T-helper 1 cell (primary cell): ENCODE results near the gene PCDHA10.
"Not testable (repeated sequence)": the region's sequence is repeated elsewhere in the genome, so short reads cannot be mapped to it uniquely, and the experiment has no call there.

Experiments
- DNase-seq, 5 donors: peaks; one replicate each; pipeline ENCODE4 v3.0.0-alpha.2; 2012 to 2020

Gene PCDHA10

DNA sequence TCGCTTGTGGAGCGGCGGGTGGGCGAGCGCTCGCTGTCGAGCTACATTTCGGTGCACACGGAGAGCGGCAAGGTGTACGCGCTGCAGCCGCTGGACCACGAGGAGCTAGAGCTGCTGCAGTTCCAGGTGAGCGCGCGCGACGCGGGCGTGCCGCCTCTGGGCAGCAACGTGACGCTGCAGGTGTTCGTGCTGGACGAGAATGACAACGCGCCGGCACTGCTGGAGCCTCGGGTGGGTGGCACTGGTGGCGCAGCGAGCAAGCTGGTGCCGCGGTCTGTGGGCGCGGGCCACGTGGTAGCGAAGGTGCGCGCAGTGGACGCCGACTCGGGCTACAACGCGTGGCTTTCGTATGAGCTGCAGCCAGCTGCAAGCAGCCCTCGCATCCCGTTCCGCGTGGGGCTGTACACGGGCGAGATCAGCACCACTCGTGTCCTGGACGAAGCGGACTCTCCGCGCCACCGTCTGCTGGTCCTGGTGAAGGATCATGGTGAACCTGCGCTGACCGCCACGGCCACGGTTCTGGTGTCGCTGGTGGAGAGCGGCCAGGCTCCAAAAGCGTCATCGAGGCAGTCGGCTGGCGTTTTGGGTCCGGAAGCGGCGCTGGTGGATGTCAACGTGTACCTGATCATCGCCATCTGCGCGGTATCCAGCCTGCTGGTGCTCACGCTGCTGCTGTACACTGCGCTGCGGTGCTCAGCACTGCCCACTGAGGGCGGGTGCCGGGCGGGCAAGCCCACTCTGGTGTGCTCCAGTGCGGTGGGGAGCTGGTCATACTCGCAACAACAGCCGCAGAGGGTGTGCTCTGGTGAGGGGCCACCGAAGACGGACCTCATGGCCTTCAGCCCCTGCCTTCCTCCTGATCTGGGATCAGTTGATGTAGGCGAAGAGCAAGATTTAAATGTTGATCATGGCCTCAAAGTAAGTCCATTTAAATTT, 12.6 kb upstream of the PCDHA10 start:
- no peak for DNase-seq

DNA sequence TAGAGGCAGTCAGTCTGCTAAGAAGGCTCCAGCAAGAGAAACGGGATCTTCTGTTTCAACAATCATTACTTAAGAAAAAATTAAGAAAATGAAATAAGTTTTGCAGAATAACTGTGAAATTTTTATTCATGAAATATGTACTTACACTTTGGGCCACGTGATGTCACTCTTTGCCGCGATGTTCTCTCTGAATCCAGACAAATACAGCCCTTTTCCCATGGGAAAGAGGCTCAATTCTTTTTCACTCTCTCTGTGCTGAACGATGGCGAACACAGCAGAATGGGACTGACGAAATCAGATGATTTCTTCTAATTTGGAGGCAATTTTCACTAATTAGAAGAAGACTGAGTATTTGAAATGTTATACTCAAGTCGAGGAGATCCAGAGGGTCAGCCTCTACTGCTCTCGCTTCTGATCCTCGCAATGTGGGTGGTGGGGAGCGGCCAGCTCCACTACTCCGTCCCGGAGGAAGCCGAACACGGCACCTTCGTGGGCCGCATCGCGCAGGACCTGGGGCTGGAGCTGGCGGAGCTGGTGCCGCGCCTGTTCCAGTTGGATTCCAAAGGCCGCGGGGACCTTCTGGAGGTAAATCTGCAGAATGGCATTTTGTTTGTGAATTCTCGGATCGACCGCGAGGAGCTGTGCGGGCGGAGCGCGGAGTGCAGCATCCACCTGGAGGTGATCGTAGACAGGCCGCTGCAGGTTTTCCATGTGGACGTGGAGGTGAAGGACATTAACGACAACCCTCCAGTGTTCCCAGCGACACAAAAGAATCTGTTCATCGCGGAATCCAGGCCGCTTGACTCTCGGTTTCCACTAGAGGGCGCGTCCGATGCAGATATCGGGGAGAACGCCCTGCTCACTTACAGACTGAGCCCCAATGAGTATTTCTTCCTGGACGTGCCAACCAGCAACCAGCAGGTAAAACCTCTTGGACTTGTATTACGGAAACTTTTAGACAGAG, 7.3 kb upstream of the PCDHA10 start, which contains the start of gene PCDHA9:
Gene PCDHA9, plus strand, starts transcription at position 244 of the 964 bp plus-strand sequence. Its CDS starts 114 bp downstream, at position 358.
- not testable (repeated sequence) for DNase-seq

DNA sequence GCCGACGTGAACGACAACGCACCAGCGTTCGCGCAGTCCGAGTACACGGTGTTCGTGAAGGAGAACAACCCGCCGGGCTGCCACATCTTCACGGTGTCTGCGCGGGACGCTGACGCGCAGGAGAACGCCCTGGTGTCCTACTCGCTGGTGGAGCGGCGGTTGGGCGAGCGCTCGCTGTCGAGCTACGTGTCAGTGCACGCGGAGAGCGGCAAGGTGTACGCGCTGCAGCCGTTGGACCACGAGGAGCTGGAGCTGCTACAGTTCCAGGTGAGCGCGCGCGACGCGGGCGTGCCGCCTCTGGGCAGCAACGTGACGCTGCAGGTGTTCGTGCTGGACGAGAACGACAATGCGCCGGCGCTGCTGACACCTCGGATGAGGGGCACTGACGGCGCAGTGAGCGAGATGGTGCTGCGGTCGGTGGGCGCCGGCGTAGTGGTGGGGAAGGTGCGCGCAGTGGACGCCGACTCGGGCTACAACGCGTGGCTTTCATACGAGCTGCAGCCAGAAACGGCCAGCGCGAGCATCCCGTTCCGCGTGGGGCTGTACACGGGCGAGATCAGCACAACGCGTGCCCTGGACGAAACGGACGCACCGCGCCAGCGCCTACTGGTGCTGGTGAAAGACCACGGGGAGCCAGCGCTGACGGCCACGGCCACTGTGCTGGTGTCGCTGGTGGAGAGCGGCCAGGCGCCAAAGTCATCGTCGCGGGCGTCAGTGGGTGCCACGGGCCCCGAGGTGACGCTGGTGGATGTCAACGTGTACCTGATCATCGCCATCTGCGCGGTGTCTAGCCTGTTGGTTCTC, 5.7 kb upstream of the PCDHA10 start:
- not testable (repeated sequence) for DNase-seq

DNA sequence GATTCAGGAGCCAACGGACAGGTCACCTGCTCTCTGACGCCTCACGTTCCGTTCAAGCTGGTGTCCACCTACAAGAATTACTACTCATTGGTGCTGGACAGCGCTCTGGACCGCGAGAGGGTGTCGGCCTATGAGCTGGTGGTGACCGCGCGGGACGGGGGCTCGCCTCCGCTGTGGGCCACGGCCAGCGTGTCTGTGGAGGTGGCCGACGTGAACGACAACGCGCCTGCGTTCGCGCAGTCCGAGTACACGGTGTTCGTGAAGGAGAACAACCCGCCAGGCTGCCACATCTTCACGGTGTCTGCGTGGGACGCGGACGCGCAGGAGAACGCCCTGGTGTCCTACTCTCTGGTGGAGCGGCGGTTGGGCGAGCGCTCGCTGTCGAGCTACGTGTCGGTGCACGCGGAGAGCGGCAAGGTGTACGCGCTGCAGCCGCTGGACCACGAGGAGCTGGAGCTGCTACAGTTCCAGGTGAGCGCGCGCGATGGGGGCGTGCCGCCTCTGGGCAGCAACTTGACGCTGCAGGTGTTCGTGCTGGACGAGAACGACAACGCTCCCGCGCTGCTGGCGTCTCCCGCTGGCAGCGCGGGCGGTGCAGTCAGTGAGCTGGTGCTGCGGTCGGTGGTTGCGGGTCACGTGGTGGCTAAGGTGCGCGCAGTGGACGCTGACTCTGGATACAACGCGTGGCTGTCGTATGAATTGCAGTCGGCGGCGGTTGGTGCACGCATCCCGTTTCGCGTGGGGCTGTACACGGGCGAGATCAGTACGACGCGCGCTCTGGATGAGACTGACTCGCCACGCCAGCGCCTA, 1.7 kb downstream of the PCDHA10 start:
- no peak for DNase-seq

DNA sequence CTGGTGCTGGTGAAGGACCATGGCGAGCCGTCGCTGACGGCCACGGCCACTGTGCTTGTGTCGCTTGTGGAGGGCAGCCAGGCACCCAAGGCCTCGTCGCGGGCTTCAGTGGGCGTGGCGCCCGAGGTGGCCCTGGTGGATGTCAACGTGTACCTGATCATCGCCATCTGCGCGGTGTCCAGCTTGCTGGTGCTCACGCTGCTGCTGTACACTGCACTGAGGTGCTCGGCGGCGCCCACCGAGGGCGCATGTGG, 2.2 kb downstream of the PCDHA10 start:
- no peak for DNase-seq

DNA sequence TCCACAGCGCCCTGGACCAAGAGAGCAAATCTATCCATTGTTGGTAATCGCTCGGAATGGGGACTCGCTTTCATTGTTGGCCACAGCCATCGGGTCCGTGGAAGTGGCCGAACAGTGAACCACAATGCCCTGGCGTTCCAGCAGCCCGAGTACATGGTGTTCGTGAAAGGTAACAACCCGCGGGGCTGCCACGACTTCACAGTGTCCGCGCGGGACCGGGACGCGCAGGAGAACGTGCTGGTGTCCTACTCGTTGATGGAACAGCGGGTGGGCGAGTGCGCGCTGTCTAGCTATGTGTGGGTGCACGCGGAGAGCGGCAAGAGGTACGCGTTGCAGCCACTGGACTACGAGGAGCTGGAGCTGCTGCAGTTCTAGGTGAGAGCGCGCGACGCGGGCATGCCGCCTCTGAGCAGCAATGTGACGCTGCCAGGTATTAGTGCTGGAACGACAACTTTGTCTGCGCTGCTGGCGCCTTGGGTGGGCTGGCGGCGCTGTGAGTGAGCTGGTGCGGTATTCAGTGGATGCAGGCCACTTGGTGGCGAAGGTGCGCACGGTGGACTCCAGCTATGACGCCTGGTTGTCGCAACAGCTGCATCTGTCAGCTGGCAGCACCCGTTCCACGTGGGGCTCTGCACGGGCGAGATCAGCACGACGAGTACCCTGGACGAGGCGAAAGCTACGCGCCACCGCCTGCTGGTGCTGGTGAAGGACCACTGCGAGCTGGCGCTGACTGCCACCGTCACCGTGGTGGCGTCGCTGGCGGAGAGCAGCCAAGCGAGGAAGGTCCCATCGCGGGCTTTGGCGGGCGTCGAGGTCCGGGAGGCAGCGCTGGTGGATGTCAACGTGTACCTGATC, 7.0 kb downstream of the PCDHA10 start:
- DNase-seq, result no peak

DNA sequence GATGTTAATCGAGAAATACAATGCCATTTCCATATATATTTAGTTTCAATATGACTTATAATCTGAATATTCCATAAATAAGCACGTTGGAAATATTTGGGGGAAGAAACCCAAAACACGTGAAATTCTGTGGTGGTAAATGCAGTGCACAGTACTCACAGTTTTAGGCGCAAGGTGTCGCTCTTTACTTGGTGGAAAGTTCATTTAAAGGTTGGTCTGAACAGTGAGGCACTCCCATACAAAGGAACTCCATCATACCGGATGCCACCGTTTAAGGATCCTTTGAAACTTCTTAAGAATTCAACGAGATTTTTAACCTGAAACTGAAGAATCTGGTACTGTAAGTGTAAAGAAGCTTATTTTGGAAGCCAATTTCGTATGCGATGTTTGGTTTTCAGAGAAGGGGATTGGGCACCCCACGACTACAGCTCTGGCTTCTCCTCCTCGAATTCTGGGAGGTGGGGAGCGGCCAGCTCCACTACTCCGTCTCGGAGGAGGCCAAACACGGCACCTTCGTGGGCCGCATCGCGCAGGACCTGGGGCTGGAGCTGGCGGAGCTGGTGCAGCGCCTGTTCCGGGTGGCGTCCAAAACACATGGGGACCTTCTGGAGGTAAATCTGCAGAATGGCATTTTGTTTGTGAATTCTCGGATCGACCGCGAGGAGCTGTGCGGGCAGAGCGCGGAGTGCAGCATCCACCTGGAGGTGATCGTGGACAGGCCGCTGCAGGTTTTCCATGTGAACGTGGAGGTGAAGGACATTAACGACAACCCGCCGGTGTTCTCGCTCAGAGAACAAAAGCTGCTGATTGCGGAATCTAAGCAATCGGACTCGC, 13.2 kb downstream of the PCDHA10 start, which contains the start of gene PCDHA11:
Gene PCDHA11, plus strand, starts transcription at position 237 of the 834 bp plus-strand sequence. Its CDS starts 147 bp downstream, at position 384.
- DNase-seq, result no peak

DNA sequence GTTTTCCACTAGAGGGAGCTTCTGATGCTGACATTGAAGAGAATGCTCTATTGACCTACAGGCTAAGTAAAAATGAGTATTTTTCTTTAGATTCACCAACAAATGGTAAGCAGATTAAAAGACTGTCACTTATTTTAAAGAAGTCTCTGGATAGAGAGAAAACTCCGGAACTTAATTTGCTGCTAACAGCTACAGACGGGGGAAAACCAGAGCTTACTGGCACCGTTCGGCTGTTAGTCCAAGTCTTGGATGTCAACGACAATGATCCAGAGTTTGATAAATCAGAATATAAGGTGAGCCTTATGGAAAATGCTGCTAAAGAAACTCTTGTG, 13.8 kb downstream of the PCDHA10 start:
- no peak for DNase-seq

DNA sequence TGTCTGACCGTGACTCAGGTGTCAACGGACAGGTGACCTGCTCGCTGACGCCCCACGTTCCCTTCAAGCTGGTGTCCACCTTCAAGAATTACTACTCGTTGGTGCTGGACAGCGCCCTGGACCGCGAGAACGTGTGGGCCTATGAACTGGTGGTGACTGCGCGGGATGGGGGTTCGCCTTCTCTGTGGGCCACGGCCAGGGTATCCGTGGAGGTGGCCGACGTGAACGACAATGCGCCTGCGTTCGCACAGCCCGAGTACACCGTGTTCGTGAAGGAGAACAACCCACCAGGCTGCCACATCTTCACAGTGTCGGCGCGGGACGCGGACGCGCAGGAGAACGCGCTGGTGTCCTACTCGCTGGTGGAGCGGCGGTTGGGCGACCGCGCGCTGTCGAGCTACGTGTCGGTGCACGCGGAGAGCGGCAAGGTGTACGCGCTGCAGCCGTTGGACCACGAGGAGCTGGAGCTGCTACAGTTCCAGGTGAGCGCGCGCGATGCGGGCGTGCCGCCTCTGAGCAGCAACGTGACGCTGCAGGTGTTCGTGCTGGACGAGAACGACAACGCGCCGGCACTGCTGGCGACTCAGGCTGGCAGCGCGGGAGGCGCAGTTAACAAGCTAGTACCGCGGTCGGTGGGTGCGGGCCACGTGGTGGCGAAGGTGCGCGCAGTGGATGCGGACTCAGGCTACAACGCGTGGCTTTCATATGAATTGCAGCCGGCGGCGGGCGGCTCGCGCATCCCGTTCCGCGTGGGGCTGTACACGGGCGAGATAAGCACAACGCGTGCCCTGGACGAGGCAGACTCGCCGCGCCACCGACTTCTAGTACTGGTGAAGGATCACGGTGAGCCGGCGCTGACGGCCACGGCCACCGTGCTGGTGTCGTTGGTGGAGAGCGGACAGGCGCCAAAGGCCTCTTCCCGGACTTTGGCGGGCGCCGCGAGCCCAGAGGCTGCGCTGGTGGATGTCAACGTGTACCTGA, 14.8 kb downstream of the PCDHA10 start:
- DNase-seq, result no peak

DNA sequence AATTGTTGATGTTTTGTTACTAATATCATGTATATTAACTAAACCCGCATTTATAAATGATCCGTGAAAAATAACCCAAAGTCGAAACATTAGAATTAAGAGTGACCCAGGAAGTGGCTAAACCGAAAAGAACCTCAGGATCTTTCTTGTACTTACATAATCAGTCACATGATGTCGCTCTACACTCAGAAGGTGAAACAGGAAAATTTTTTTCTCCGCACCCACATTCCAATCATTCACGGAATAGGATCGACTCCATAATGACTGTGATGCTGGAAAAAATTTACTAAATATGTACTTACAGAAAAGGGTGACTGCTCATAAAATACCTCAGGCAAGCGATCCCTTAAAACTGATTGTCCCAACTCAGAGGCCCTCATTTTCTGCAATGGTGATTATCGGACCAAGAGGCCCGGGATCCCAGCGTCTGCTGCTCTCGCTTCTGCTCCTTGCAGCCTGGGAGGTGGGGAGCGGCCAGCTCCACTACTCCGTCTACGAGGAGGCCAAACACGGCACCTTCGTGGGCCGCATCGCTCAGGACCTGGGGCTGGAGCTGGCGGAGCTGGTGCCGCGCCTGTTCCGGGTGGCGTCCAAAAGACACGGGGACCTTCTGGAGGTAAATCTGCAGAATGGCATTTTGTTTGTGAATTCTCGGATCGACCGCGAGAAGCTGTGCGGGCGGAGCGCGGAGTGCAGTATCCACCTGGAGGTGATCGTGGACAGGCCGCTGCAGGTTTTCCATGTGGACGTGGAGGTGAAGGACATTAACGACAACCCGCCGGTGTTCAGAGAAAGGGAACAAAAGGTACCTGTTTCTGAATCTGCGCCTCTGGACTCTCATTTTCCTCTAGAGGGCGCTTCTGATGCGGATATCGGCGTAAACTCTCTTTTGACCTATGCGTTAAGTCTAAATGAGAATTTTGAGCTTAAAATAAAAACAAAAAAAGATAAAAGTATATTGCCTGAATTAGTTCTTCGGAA, 19.7 kb downstream of the PCDHA10 start, which contains the start of gene PCDHA12:
Gene PCDHA12, plus strand, starts transcription at position 224 of the 981 bp plus-strand sequence. Its CDS starts 165 bp downstream, at position 389.
- no peak for DNase-seq

DNA sequence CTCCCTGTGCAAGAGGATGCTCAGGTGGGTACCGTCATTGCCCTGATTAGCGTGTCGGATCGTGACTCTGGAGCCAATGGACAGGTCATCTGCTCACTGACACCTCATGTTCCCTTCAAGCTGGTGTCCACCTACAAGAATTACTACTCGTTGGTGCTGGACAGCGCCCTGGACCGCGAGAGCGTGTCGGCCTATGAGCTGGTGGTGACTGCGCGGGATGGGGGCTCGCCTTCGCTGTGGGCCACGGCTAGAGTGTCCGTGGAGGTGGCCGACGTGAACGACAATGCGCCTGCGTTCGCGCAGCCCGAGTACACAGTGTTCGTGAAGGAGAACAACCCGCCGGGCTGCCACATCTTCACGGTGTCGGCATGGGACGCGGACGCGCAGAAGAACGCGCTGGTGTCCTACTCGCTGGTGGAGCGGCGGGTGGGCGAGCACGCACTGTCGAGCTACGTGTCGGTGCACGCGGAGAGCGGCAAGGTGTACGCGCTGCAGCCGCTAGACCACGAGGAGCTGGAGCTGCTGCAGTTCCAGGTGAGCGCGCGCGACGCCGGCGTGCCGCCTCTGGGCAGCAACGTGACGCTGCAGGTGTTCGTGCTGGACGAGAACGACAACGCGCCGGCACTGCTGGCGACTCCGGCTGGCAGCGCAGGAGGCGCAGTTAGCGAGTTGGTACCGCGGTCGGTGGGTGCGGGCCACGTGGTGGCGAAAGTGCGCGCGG, 21.0 kb downstream of the PCDHA10 start:
- DNase-seq, result not testable (repeated sequence)

DNA sequence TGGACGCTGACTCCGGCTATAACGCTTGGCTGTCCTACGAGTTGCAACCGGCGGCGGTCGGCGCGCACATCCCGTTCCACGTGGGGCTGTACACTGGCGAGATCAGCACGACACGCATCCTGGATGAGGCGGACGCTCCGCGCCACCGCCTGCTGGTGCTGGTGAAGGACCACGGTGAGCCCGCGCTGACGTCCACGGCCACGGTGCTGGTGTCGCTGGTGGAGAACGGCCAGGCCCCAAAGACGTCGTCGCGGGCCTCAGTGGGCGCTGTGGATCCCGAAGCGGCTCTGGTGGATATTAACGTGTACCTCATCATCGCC, 21.5 kb downstream of the PCDHA10 start:
- no peak for DNase-seq

DNA sequence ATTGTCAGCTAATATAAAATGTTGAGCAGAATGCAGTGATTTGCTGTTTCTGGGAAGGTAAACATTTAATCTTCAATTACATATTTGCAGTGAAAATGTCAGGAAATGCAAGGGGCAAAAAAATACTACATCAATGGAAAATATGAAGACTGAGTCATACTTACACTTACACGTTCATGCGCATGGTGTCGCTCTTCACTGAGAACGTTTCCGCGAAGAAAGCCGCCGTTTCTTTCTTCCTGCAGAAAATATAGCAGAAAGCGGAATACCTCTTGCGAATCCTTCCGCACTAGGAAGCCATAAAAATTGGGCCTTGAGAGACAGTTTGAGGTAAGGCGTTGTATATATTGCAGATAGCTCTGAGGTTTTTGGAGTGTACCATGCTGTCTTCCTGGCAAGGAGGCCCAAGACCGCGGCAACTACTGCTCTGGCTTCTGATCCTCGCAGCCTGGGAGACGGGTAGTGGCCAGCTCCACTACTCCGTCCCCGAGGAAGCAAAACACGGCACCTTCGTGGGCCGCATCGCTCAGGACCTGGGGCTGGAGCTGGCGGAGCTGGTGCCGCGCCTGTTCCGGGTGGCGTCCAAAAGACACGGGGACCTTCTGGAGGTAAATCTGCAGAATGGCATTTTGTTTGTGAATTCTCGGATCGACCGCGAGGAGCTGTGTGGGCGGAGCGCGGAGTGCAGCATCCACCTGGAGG, 26.3 kb downstream of the PCDHA10 start, which contains the start of gene PCDHA13:
Gene PCDHA13, plus strand, starts transcription at position 236 of the 702 bp plus-strand sequence. Its CDS starts 145 bp downstream, at position 381.
- no peak for DNase-seq

DNA sequence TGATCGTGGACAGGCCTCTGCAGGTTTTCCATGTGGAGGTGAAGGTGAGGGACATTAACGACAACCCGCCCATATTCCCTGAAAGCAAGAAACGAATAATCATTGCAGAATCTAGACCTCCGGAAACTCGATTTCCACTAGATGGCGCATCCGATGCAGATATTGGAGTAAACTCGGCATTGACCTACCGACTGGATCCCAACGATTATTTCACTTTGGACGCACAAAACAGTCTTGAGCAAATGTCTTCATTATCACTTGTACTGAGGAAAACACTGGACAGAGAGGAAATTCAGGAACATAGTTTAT, 26.8 kb downstream of the PCDHA10 start:
- DNase-seq, result no peak

DNA sequence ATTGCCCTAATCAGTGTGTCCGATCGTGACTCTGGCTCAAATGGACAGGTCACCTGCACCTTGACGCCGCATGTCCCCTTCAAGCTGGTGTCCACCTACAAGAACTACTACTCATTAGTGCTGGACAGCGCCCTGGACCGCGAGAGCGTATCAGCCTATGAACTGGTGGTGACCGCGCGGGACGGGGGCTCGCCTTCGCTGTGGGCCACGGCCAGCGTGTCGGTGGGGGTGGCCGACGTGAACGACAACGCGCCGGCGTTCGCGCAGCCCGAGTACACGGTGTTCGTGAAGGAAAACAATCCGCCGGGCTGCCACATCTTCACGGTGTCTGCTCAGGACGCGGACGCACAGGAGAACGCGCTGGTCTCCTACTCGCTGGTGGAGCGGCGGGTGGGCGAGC, 27.7 kb downstream of the PCDHA10 start:
- no peak for DNase-seq
